Ascending aorta (tissue), 2 donors: ENCODE measurements around the gene TCF7. TPM values are rescaled to one million over a fixed set of nuclear protein-coding genes. Genes with fewer than 3 reads are reported as not detected.

Experiments
- DNase-seq, 2 donors: peaks; one replicate each; pipeline ENCODE4 v3.0.0-alpha.2; 2019; ENCODE audit warnings: low spot score in 2 of 2
- H3K27ac ChIP-seq, 2 donors: fragments of 200-600 bp; sonication (generic); one replicate each; pipeline ENCODE4 v1.5.1; 2016 to 2017; ENCODE audit warnings: mild to moderate bottlenecking in 1 of 2
- H3K27me3 ChIP-seq: fragments of 200-600 bp; sonication (generic); one replicate; pipeline ENCODE4 v1.5.1; 2017
- H3K36me3 ChIP-seq, 2 donors: fragments of 200-600 bp; sonication (generic); one replicate each; pipeline ENCODE4 v1.5.1; 2016
- H3K4me1 ChIP-seq, 2 donors: fragments of 200-600 bp; sonication (generic); one replicate each; pipeline ENCODE4 v1.5.1; 2016 to 2017; ENCODE audit warnings: mild to moderate bottlenecking in 1 of 2
- H3K4me3 ChIP-seq, 2 donors: fragments of 200-600 bp; sonication (generic); one replicate each; pipeline ENCODE4 v1.5.1; 2016 to 2017; ENCODE audit warnings: mild to moderate bottlenecking in 1 of 2
- H3K9me3 ChIP-seq, 2 donors: fragments of 200-600 bp; sonication (generic); one replicate each; pipeline ENCODE4 v1.5.1; 2016
- CTCF ChIP-seq, 3 experiments: fragments of 200-600 bp in 2 of 3; fragments of 450-650 bp in 1 of 3; sonication (generic) in 2 of 3; IDR thresholded peaks; one replicate each; pipeline ENCODE4 v1.5.1; 2016 to 2019; ENCODE audit warnings: antibody characterized with exemption in 3 of 3, mild to moderate bottlenecking in 1 of 3, moderate library complexity in 1 of 3
- intact Hi-C: fragments of 100-400 bp; cut with DNase I; formaldehyde crosslinking; loops from one replicate; pipeline ENCODE4 v1.15.1; 2023
- total RNA-seq: library from RNA; depleted of rRNA; stranded (reverse); fragments of >200 nt; gene quantifications from one replicate; pipeline ENCODE4 v1.1.0, GENCODE V29; 2016

The TCF7 gene
- total RNA-seq, 1 donor from 2014 or later, result 12.1 TPM

GRCh38 chr5:134176511-134177368 is 62.3 kb downstream of the TCF7 start, which contains the start of gene SKP1:
Gene SKP1, minus strand, starts transcription at chr5:134176950. Its CDS starts 2,928 bp downstream, at chr5:134174022.
- Histone ChIP-seq H3K36me3 (peaks cover 11 to 18% of the 10 kb centered on the region in 2 donors), H3K9me3 (no peaks in the 10 kb centered on the region), H3K4me1 (peaks cover 2 to 28% of the 10 kb centered on the region in 2 donors), H3K27me3 (no peaks in the 10 kb centered on the region), H3K4me3 (peak within 1 kb of the TSS; percentile 83 to 94), H3K27ac (peak within 1 kb of the TSS; percentile 95 to 99)
- DNase-seq, result peak in 1 of 2 donors; percentile 86
- TF ChIP-seq CTCF (IDR thresholded peaks at IDR 0.05), result no peak
- intact Hi-C loops, result loop anchor here (1.0 to 2.0 kb wide), 2 partner anchors 50 to 194 kb away; partner anchors contain the start of genes PPP2CA and UBE2B

- Histone ChIP-seq H3K27ac (peak overlapping the region; percentile 95 to 99), H3K36me3 (peaks cover 3 to 10% of the 10 kb centered on the region in 2 donors), H3K9me3 (no peaks in the 10 kb centered on the region), H3K4me3 (peak overlapping the region; percentile 83 to 94), H3K4me1 (peaks cover 2 to 28% of the 10 kb centered on the region in 2 donors), H3K27me3 (no peaks in the 10 kb centered on the region)
- intact Hi-C loops, result loop anchor here (1.0 to 2.0 kb wide), 2 partner anchors 49 to 193 kb away; partner anchors contain the start of genes PPP2CA and UBE2B
- no peak for DNase-seq
- TF ChIP-seq CTCF (IDR thresholded peaks at IDR 0.05), result no peak
These were observed 63.1 kb downstream of the TCF7 start for GRCh38 chr5:134177369-134178095.

- H3K27ac ChIP-seq, result no peak overlapping the region
- peaks cover 2 to 28% of the 10 kb centered on the region in 2 donors for H3K4me1 ChIP-seq
- H3K27me3 ChIP-seq, result no peaks in the 10 kb centered on the region
- no peak for DNase-seq
- TF ChIP-seq CTCF (IDR thresholded peaks at IDR 0.05), result no peak
- peak overlapping the region in 1 of 2 donors; percentile 94 for H3K4me3 ChIP-seq
- H3K36me3 ChIP-seq, result peaks cover 2 to 5% of the 10 kb centered on the region in 2 donors
- intact Hi-C loops, result no loop called here
- no peaks in the 10 kb centered on the region for H3K9me3 ChIP-seq
These were observed 63.6 kb downstream of the TCF7 start for GRCh38 chr5:134178096-134178419.

GRCh38 chr5:134183481-134183880 is 69.0 kb downstream of the TCF7 start:
- no peak for TF ChIP-seq CTCF (IDR thresholded peaks at IDR 0.05)
- Histone ChIP-seq H3K4me3 (no peak overlapping the region), H3K27me3 (no peaks in the 10 kb centered on the region), H3K9me3 (no peaks in the 10 kb centered on the region), H3K4me1 (no peaks in the 10 kb centered on the region), H3K36me3 (no peaks in the 10 kb centered on the region), H3K27ac (no peak overlapping the region)
- intact Hi-C loops, result loop anchor here (5.0 kb wide), 1 partner anchor 404 kb away; no protein-coding TSS in a partner anchor
- no peak for DNase-seq

GRCh38 chr5:134184155-134185135 is 70.0 kb downstream of the TCF7 start:
- no peaks in the 10 kb centered on the region for H3K4me1 ChIP-seq
- H3K27ac ChIP-seq, result no peak overlapping the region
- peak; percentile 78 to 87 (median 87) for TF ChIP-seq CTCF (IDR thresholded peaks at IDR 0.05)
- no peaks in the 10 kb centered on the region for H3K36me3 ChIP-seq
- intact Hi-C loops, result loop anchor here (1.0 to 5.0 kb wide), 3 partner anchors 42 to 403 kb away; partner anchors contain the start of gene PPP2CA
- H3K27me3 ChIP-seq, result no peaks in the 10 kb centered on the region
- H3K4me3 ChIP-seq, result no peak overlapping the region
- DNase-seq, result peak in 1 of 2 donors; percentile 72
- no peaks in the 10 kb centered on the region for H3K9me3 ChIP-seq
